Activated gamma-delta T cell (primary cell): Measurements from ENCODE around the gene LAMP2.

ENCODE experiments used
- DNase-seq: peaks from one replicate; lab custom pipeline; 2025; lab: John Stamatoyannopoulos, UW

LAMP2 gene

GRCh38 chrX:120456973-120457372, 12.1 kb downstream of the LAMP2 start:
- DNase-seq, result no peak

- no peak for DNase-seq
Observed at GRCh38 chrX:120453985-120454384, 15.1 kb downstream of the LAMP2 start.

GRCh38 chrX:120452131-120452530, 17.0 kb downstream of the LAMP2 start:
- DNase-seq, result no peak

GRCh38 chrX:120450163-120450562, 18.9 kb downstream of the LAMP2 start:
- no peak for DNase-seq

- no peak for DNase-seq
Observed at GRCh38 chrX:120446498-120446897, 22.6 kb downstream of the LAMP2 start.

GRCh38 chrX:120439921-120440320, 29.2 kb downstream of the LAMP2 start:
- no peak for DNase-seq

GRCh38 chrX:120429776-120430540, 39.1 kb downstream of the LAMP2 start:
- no peak for DNase-seq

- no peak for DNase-seq
Observed at GRCh38 chrX:120428309-120428708, 40.8 kb downstream of the LAMP2 start.

GRCh38 chrX:120426599-120426998, 42.5 kb downstream of the LAMP2 start:
- no peak for DNase-seq

- DNase-seq, result no peak
Observed at GRCh38 chrX:120419463-120419862, 49.6 kb downstream of the LAMP2 start.

GRCh38 chrX:120408168-120408567, 60.9 kb downstream of the LAMP2 start:
- DNase-seq, result no peak

GRCh38 chrX:120406638-120407037, 62.5 kb downstream of the LAMP2 start:
- DNase-seq, result no peak

- no peak for DNase-seq
Observed at GRCh38 chrX:120402369-120402768, 66.7 kb downstream of the LAMP2 start.

- DNase-seq, result no peak
Observed at GRCh38 chrX:120401301-120401700, 67.8 kb downstream of the LAMP2 start.

- DNase-seq, result no peak
Observed at GRCh38 chrX:120380699-120381098, 88.4 kb downstream of the LAMP2 start.

GRCh38 chrX:120379937-120380681, 89.0 kb downstream of the LAMP2 start:
- DNase-seq, result no peak

GRCh38 chrX:120378570-120378969, 90.5 kb downstream of the LAMP2 start:
- no peak for DNase-seq
